Measurements from ENCODE around the gene SERTM1.

SERTM1 gene

GRCh38 chr13:36712770-36713169 is 39.0 kb downstream of the SERTM1 start:
- no peak for DNase-seq

GRCh38 chr13:36713887-36714286 is 40.1 kb downstream of the SERTM1 start:
- DNase-seq: no peak

- DNase-seq: no peak
Measured at GRCh38 chr13:36715841-36716240, 42.0 kb downstream of the SERTM1 start.

- no peak for DNase-seq
Measured at GRCh38 chr13:36717017-36717416, 43.2 kb downstream of the SERTM1 start.

- no peak for DNase-seq
Measured at GRCh38 chr13:36717966-36718545, 44.2 kb downstream of the SERTM1 start.

GRCh38 chr13:36718686-36719085 is 44.9 kb downstream of the SERTM1 start:
- DNase-seq: no peak

- DNase-seq: no peak
Measured at GRCh38 chr13:36724141-36724540, 50.3 kb downstream of the SERTM1 start.

- no peak for DNase-seq
Measured at GRCh38 chr13:36725936-36726335, 52.1 kb downstream of the SERTM1 start.

GRCh38 chr13:36728006-36728405 is 54.2 kb downstream of the SERTM1 start:
- no peak for DNase-seq

GRCh38 chr13:36736119-36736726 is 62.4 kb downstream of the SERTM1 start:
- peak; percentile 12 for DNase-seq

- no peak for DNase-seq
Measured at GRCh38 chr13:36737524-36738083, 63.8 kb downstream of the SERTM1 start.

- no peak for DNase-seq
Measured at GRCh38 chr13:36745436-36745835, 71.6 kb downstream of the SERTM1 start.

- DNase-seq: no peak
Measured at GRCh38 chr13:36746051-36746450, 72.2 kb downstream of the SERTM1 start.

Data from activated T-cell treated with anti-CD3 and anti-CD28 coated beads for 4 hours (primary cell).